Ecto neural progenitor cell (in vitro differentiated cells): ENCODE measurements around the gene SETD6.
"Not testable (repeated sequence)": the region's sequence is repeated elsewhere in the genome, so short reads cannot be mapped to it uniquely, and the experiment has no call there.

ENCODE experiments used
- DNase-seq: peaks from one replicate; pipeline ENCODE4 v3.0.0-alpha.2; 2018; ENCODE audit warnings: low spot score

Gene SETD6

GRCh38 chr16:58542291-58542690 lies 27.0 kb downstream of the SETD6 start:
- DNase-seq, result no peak

GRCh38 chr16:58543685-58544084 lies 28.4 kb downstream of the SETD6 start:
- DNase-seq, result no peak

- no peak for DNase-seq
These were observed 33.1 kb downstream of the SETD6 start for GRCh38 chr16:58548378-58548777.

GRCh38 chr16:58551496-58551895 lies 36.2 kb downstream of the SETD6 start:
- no peak for DNase-seq

GRCh38 chr16:58556678-58557077 lies 41.4 kb downstream of the SETD6 start:
- no peak for DNase-seq

GRCh38 chr16:58563235-58563634 lies 47.9 kb downstream of the SETD6 start:
- DNase-seq, result no peak

- no peak for DNase-seq
These were observed 48.5 kb downstream of the SETD6 start for GRCh38 chr16:58563775-58564174.

GRCh38 chr16:58565697-58566096 lies 50.4 kb downstream of the SETD6 start:
- not testable (repeated sequence) for DNase-seq
